HepG2 (cell line): ENCODE results near the gene FSIP1. TPM values are rescaled to one million over a fixed set of nuclear protein-coding genes. Genes with fewer than 3 reads are reported as not detected.

Experiments
- ATAC-seq: fragments of 200-7000 bp; cut with Tn5 transposase; 3 replicates; pipeline ENCODE4 v1.9.1; 2020; ENCODE audit warnings: mild to moderate bottlenecking, moderate library complexity
- BruUV-seq: library from RNA; stranded (reverse); fragments of 400-500 nt; replicated peaks from 2 replicates; lab custom pipeline; 2021; lab: Mats Ljungman, UMichigan
- CTCF ChIA-PET: fragments of 300-600 bp; formaldehyde crosslinking; extraction: SDS; loops from one replicate; lab custom pipeline; 2021; ENCODE audit warnings: low total read pairs, inconsistent platforms, low intra/inter-chr PET ratio; lab: Yijun Ruan, JAX
- POLR2A ChIA-PET: fragments of 350-600 bp; sonication (Branson Sonifier 250); formaldehyde crosslinking; loops from one replicate; lab custom pipeline; 2020; ENCODE audit warnings: antibody characterized with exemption, inconsistent platforms; lab: Yijun Ruan, JAX
- DNase-seq: peaks from one replicate; pipeline ENCODE4 v3.0.0-alpha.2; 2015; ENCODE audit warnings: low spot score
- FAIRE-seq: peaks from 3 replicates; lab custom pipeline; 2011; peaks lifted over from hg19 to GRCh38; lab: Jason Lieb, UNC
- H2AFZ ChIP-seq: one replicate; pipeline ENCODE4 v1.6.1; 2011; ENCODE audit warnings: low read length, inconsistent platforms
- H3K27ac ChIP-seq: fragments of 300-600 bp; 3 replicates; pipeline ENCODE4 v1.8.0; 2011; ENCODE audit warnings: mixed run types, mild to moderate bottlenecking, mixed read lengths, low read length, inconsistent platforms; ENCODE audit not compliant: insufficient read depth; ENCODE audit errors: extremely low read length
- H3K27me3 ChIP-seq, 2 experiments: fragments of 200-600 bp in 1 of 2; 2 replicates in 1 of 2; 3 replicates in 1 of 2; pipeline versions ENCODE4 v1.6.0 to v1.8.0; 2011; ENCODE audit warnings: low read length in 2 of 2, mild to moderate bottlenecking in 2 of 2, moderate library complexity in 2 of 2, inconsistent platforms in 1 of 2; ENCODE audit not compliant: insufficient read depth in 2 of 2, control insufficient read depth in 1 of 2
- H3K36me3 ChIP-seq, 2 experiments: fragments of 200-600 bp in 1 of 2; replicated peaks in 1 of 2; 2 replicates in 1 of 2; 3 replicates in 1 of 2; pipeline versions ENCODE4 v1.5.1 to v1.8.0; 2011; ENCODE audit warnings: low read length in 2 of 2, inconsistent platforms in 1 of 2; ENCODE audit not compliant: insufficient read depth in 2 of 2, control insufficient read depth in 1 of 2
- H3K4me1 ChIP-seq: 2 replicates; pipeline ENCODE4 v1.5.1; 2012; ENCODE audit warnings: low read length, inconsistent platforms; ENCODE audit not compliant: insufficient read depth
- H3K4me2 ChIP-seq: 2 replicates; pipeline ENCODE4 v1.6.0; 2011; ENCODE audit warnings: low read depth, low read length, inconsistent platforms
- H3K4me3 ChIP-seq, 3 experiments: fragments of 200-600 bp in 1 of 3; sonication (generic), shearing (Covaris generic) in 1 of 3; replicated peaks in 1 of 3; 2 replicates each; pipeline ENCODE4 v1.5.1; 2011 to 2016; ENCODE audit warnings: low read length in 3 of 3, inconsistent platforms in 2 of 3, low read depth in 2 of 3, mild to moderate bottlenecking in 2 of 3, control low read depth in 1 of 3, mixed read lengths in 1 of 3; ENCODE audit not compliant: insufficient read depth in 1 of 3
- H3K79me2 ChIP-seq: one replicate; pipeline ENCODE4 v1.6.1; 2011; ENCODE audit warnings: low read length, inconsistent platforms; ENCODE audit not compliant: insufficient read depth
- H3K9ac ChIP-seq: 2 replicates; pipeline ENCODE4 v1.6.0; 2011; ENCODE audit warnings: mild to moderate bottlenecking, low read depth, low read length, inconsistent platforms; ENCODE audit not compliant: insufficient read depth
- H3K9me3 ChIP-seq: 2 replicates; pipeline ENCODE4 v1.5.1; 2012; ENCODE audit warnings: mild to moderate bottlenecking, low read length
- H4K20me1 ChIP-seq: 2 replicates; pipeline ENCODE4 v1.6.0; 2011; ENCODE audit warnings: inconsistent platforms, mild to moderate bottlenecking, low read length, moderate library complexity; ENCODE audit not compliant: insufficient read depth
- CEBPB ChIP-seq: IDR thresholded peaks from 2 replicates; pipeline ENCODE4 v1.6.1; 2011; ENCODE audit warnings: low read depth, low read length, improper control_type of control experiment, borderline replicate concordance
- CEBPG ChIP-seq: IDR thresholded peaks from 2 replicates; pipeline ENCODE4 v1.6.1; 2016
- HNF4A ChIP-seq: sonication (generic); formaldehyde crosslinking; IDR thresholded peaks from 2 replicates; pipeline ENCODE4 v1.4.0; 2020; ENCODE audit warnings: missing genetic modification reagents
- NR2C2 ChIP-seq: sonication (generic); formaldehyde crosslinking; IDR thresholded peaks from 2 replicates; pipeline ENCODE4 v1.4.0; 2020; ENCODE audit warnings: missing genetic modification reagents, mild to moderate bottlenecking, moderate library complexity, borderline replicate concordance
- RBFOX2 ChIP-seq: fragments of 200-400 bp; formaldehyde crosslinking; IDR thresholded peaks from 2 replicates; pipeline ENCODE4 v1.6.1; 2017; ENCODE audit warnings: low read depth, mild to moderate bottlenecking, low read length
- SMARCC2 ChIP-seq: fragments of 450-650 bp; IDR thresholded peaks from 2 replicates; pipeline ENCODE4 v1.6.1; 2017; ENCODE audit warnings: antibody characterized with exemption, mild to moderate bottlenecking
- TEAD3 ChIP-seq: optimal IDR thresholded peaks from 2 replicates; pipeline ENCODE3; 2016; ENCODE audit warnings: borderline replicate concordance
- YEATS4 ChIP-seq: sonication (generic); formaldehyde crosslinking; IDR thresholded peaks from 2 replicates; pipeline ENCODE4 v1.4.0; 2020; ENCODE audit warnings: missing genetic modification reagents, borderline replicate concordance
- ZBTB3 ChIP-seq: sonication (generic); formaldehyde crosslinking; IDR thresholded peaks from 2 replicates; pipeline ENCODE4 v1.4.0; 2020; ENCODE audit warnings: low read depth, mild to moderate bottlenecking, moderate library complexity, missing genetic modification reagents, borderline replicate concordance
- ZNF138 ChIP-seq: sonication (generic); formaldehyde crosslinking; IDR thresholded peaks from 2 replicates; pipeline ENCODE4 v1.5.0; 2020; ENCODE audit warnings: mild to moderate bottlenecking, low read depth, missing genetic modification reagents
- ZNF292 ChIP-seq: sonication (generic); formaldehyde crosslinking; IDR thresholded peaks from 2 replicates; pipeline ENCODE4 v1.8.1; 2022; ENCODE audit warnings: mild to moderate bottlenecking, low read depth, missing genetic modification reagents, borderline replicate concordance
- ZNF362 ChIP-seq: sonication (generic); formaldehyde crosslinking; IDR thresholded peaks from 2 replicates; pipeline ENCODE4 v1.4.0; 2020; ENCODE audit warnings: missing genetic modification reagents, mild to moderate bottlenecking, borderline replicate concordance
- ZUFSP ChIP-seq: sonication (generic); formaldehyde crosslinking; IDR thresholded peaks from 2 replicates; pipeline ENCODE4 v1.9.0; 2021; ENCODE audit warnings: missing genetic modification reagents, mild to moderate bottlenecking, borderline replicate concordance
- WGBS: methylation state at CpG from one replicate; pipeline ENCODE4 v1.1.6; 2017; ENCODE audit warnings: low lambda C conversion rate; 5-methylcytosine and 5-hydroxymethylcytosine counted together
- in situ Hi-C: cut with HindIII; loops from 2 replicates; pipeline ENCODE4 v1.10.0; 2017; ENCODE audit warnings: low pct_unique_long_range_greater_than_20kb; ENCODE audit not compliant: extremely low pct_ligation_motif_present
- intact Hi-C: fragments of 100-400 bp; cut with micrococcal nuclease; formaldehyde crosslinking; loops from one replicate; pipeline ENCODE4 v1.10.0; 2022; ENCODE audit not compliant: unreplicated experiment
- polyA plus RNA-seq, 8 experiments: library from polyadenylated mRNA; depleted of rRNA in 3 of 8; stranded (reverse) in 7 of 8; unstranded in 1 of 8; fragments of >200 nt; fragmentation: Illumina TruSeq in 4 of 8; extraction: Trizol in 4 of 8; gene quantifications; 2 replicates each; pipeline versions ENCODE4 v1.2.1 to v1.2.3, GENCODE V29; 2011 to 2016; ENCODE audit warnings: low read depth in 4 of 8, missing spikeins in 1 of 8, mixed read lengths in 1 of 8; ENCODE audit not compliant: insufficient read depth in 1 of 8
- total RNA-seq, 5 experiments: library from RNA; depleted of rRNA; stranded (reverse); fragments of >200 nt; fragmentation: Illumina TruSeq; extraction: Trizol; gene quantifications; 2 replicates each; pipeline ENCODE4 v1.2.3, GENCODE V29; 2016; ENCODE audit warnings: low read depth in 1 of 5
- TF ChIP-seq, protein P1 (sequence below): sonication (generic); formaldehyde crosslinking; IDR thresholded peaks from 2 replicates; pipeline ENCODE4 v1.4.0; 2020; ENCODE audit warnings: mild to moderate bottlenecking, missing genetic modification reagents
- TF ChIP-seq, protein P2 (sequence below): sonication (generic); formaldehyde crosslinking; IDR thresholded peaks from 2 replicates; pipeline ENCODE4 v1.5.1; 2020; ENCODE audit warnings: missing genetic modification reagents, mild to moderate bottlenecking, borderline replicate concordance

The FSIP1 gene
- total and polyA plus RNA-seq, 2 of the 13 experiments (the other 11 are each of a cell fraction or from before 2014, with no cell fraction given) = 0.18 TPM; not detected in 1

- TF ChIP-seq ZUFSP (CRISPR knock-in tag) = no peak
- TF ChIP-seq ZBTB3 (CRISPR knock-in tag) = no peak
- TF ChIP-seq, protein P1, sequence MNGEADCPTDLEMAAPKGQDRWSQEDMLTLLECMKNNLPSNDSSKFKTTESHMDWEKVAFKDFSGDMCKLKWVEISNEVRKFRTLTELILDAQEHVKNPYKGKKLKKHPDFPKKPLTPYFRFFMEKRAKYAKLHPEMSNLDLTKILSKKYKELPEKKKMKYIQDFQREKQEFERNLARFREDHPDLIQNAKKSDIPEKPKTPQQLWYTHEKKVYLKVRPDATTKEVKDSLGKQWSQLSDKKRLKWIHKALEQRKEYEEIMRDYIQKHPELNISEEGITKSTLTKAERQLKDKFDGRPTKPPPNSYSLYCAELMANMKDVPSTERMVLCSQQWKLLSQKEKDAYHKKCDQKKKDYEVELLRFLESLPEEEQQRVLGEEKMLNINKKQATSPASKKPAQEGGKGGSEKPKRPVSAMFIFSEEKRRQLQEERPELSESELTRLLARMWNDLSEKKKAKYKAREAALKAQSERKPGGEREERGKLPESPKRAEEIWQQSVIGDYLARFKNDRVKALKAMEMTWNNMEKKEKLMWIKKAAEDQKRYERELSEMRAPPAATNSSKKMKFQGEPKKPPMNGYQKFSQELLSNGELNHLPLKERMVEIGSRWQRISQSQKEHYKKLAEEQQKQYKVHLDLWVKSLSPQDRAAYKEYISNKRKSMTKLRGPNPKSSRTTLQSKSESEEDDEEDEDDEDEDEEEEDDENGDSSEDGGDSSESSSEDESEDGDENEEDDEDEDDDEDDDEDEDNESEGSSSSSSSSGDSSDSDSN (CRISPR knock-in tag) = no peak
- TF ChIP-seq YEATS4 (CRISPR knock-in tag) = no peak
- no peak for TF ChIP-seq RBFOX2
- no peak for TF ChIP-seq NR2C2
- TF ChIP-seq ZNF138 (CRISPR knock-in tag) = no peak
Measured at GRCh38 chr15:39649757-39650156, 132.9 kb downstream of the FSIP1 start (continued).

DNA sequence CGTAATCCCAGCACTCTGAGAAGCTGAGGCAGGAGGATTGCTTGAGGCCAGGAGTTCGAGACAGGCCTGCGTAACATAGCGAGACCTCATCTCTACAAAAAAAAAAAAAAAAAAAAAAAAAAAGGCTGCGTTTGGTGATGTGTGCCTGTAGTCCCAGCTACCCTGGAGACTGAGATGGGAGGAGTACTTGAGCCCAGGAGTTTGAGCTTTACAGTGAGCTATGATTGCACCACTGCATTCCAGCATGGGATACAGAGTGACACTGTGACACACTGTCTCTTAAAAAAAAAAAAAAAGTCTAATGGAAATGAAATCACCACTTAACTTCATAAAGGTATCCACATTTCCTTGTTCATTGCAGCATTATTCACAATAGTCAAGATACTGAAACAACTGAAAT, 136.2 kb downstream of the FSIP1 start:
- 9% methylated on average over 5 of the region's 5 CpGs for WGBS
- no TSS peak for BruUV-seq
- no peaks in the 10 kb centered on the region for H3K36me3 ChIP-seq
- CTCF ChIA-PET = no interaction called here
- FAIRE-seq = peak; percentile 60
- in situ Hi-C loops = no loop called here
- H2AFZ ChIP-seq = no peak overlapping the region
- no peak overlapping the region for H3K27ac ChIP-seq
- peak overlapping the region; percentile 85 for H3K4me2 ChIP-seq
- peak; percentile 72 for DNase-seq
- ATAC-seq = peak; percentile 78
- no peak overlapping the region for H3K9ac ChIP-seq
- H3K79me2 ChIP-seq = no peaks in the 10 kb centered on the region
- no peaks in the 10 kb centered on the region for H4K20me1 ChIP-seq
- H3K27me3 ChIP-seq = no peaks in the 10 kb centered on the region
- no peaks in the 10 kb centered on the region for H3K9me3 ChIP-seq
- TF ChIP-seq SMARCC2 (no peak), ZNF292 (0 out of 2 replicates have a peak, but pooled peaks have one; percentile 24), CEBPG (CRISPR knock-in tag) (peak; percentile 50), CEBPB (peak; percentile 34; the same call in 1 of the 2 replicates), ZNF362 (CRISPR knock-in tag) (peak; percentile 72), TEAD3 (peak; percentile 77), HNF4A (CRISPR knock-in tag) (0 out of 2 replicates have a peak, but pooled peaks have one; percentile 8)
- TF ChIP-seq, protein P2, sequence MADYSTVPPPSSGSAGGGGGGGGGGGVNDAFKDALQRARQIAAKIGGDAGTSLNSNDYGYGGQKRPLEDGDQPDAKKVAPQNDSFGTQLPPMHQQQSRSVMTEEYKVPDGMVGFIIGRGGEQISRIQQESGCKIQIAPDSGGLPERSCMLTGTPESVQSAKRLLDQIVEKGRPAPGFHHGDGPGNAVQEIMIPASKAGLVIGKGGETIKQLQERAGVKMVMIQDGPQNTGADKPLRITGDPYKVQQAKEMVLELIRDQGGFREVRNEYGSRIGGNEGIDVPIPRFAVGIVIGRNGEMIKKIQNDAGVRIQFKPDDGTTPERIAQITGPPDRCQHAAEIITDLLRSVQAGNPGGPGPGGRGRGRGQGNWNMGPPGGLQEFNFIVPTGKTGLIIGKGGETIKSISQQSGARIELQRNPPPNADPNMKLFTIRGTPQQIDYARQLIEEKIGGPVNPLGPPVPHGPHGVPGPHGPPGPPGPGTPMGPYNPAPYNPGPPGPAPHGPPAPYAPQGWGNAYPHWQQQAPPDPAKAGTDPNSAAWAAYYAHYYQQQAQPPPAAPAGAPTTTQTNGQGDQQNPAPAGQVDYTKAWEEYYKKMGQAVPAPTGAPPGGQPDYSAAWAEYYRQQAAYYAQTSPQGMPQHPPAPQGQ = no peak
- TF ChIP-seq, all 625 proteins: peak for 6
- peaks cover 21% of the 10 kb centered on the region; the same call in 1 of the 2 replicates for H3K4me1 ChIP-seq
- 0 out of 6 replicates have a peak overlapping the region, but pooled peaks of 1 of the 3 experiments have one; percentile 61 for H3K4me3 ChIP-seq
- intact Hi-C loops = no loop called here
- POLR2A ChIA-PET = no interaction called here
